Thoracic aorta (tissue), 2 donors: Measurements from ENCODE around the gene MSTO1. TPM values are rescaled to one million over a fixed set of nuclear protein-coding genes. Genes with fewer than 3 reads are reported as not detected.
"Not testable (repeated sequence)": the region's sequence is repeated elsewhere in the genome, so short reads cannot be mapped to it uniquely, and the experiment has no call there.

Source experiments
- ATAC-seq: fragments of 150-250 bp; one replicate; pipeline ENCODE4 v1.8.0; 2017; ENCODE audit warnings: low read depth; ENCODE audit not compliant: insufficient number of reproducible peaks, low FRiP score
- DNase-seq: peaks from one replicate; pipeline ENCODE4 v3.0.0-alpha.2; 2020; ENCODE audit warnings: low spot score
- H3K27ac ChIP-seq, 2 donors: fragments of 200-600 bp; sonication (generic); 1 replicate in 1 of 2; 2 replicates in 1 of 2; pipeline ENCODE4 v1.5.1; 2016; ENCODE audit warnings: mild to moderate bottlenecking in 2 of 2, moderate library complexity in 2 of 2
- H3K27me3 ChIP-seq: fragments of 200-600 bp; sonication (generic); replicated peaks from 2 replicates; pipeline ENCODE4 v1.6.0; 2016; ENCODE audit warnings: mild to moderate bottlenecking; ENCODE audit not compliant: insufficient read depth
- H3K36me3 ChIP-seq: fragments of 200-600 bp; sonication (generic); one replicate; pipeline ENCODE4 v1.5.1; 2016
- H3K4me1 ChIP-seq, 2 donors: fragments of 200-600 bp; sonication (generic); 1 replicate in 1 of 2; 2 replicates in 1 of 2; pipeline versions ENCODE4 v1.5.1 to v1.6.0; 2016; ENCODE audit warnings: low read depth in 2 of 2, mild to moderate bottlenecking in 1 of 2; ENCODE audit not compliant: control insufficient read depth in 1 of 2
- H3K4me3 ChIP-seq: fragments of 200-600 bp; sonication (generic); 2 replicates; pipeline ENCODE4 v1.5.1; 2016; ENCODE audit warnings: mild to moderate bottlenecking
- H3K9me3 ChIP-seq: fragments of 200-600 bp; sonication (generic); 2 replicates; pipeline ENCODE4 v1.5.1; 2016
- CTCF ChIP-seq: fragments of 200-600 bp; sonication (generic); IDR thresholded peaks from one replicate; pipeline ENCODE4 v1.5.1; 2019; ENCODE audit warnings: antibody characterized with exemption
- total RNA-seq, 2 donors: library from RNA; depleted of rRNA; stranded (reverse); fragments of >200 nt; gene quantifications; one replicate each; pipeline versions ENCODE4 v1.1.0 to v1.2.3, GENCODE V29; 2016

The MSTO1 gene
- total RNA-seq, 2 donors from 2014 or later, result 15.0 to 25.7 TPM

- H3K9me3 ChIP-seq, result no peaks in the 10 kb centered on the region
- no peaks in the 10 kb centered on the region for H3K36me3 ChIP-seq
- H3K4me3 ChIP-seq, result no peak overlapping the region
- no peak overlapping the region for H3K27ac ChIP-seq
- ATAC-seq (no peak), DNase-seq (no peak)
- no peaks in the 10 kb centered on the region for H3K27me3 ChIP-seq
- no peak for TF ChIP-seq CTCF
- no peaks in the 10 kb centered on the region for H3K4me1 ChIP-seq
Measured at GRCh38 chr1:155570593-155570990, 39.4 kb upstream of the MSTO1 start.

- TF ChIP-seq CTCF, result no peak
- Histone ChIP-seq H3K27me3 (no peaks in the 10 kb centered on the region), H3K4me1 (no peaks in the 10 kb centered on the region), H3K27ac (no peak overlapping the region), H3K36me3 (no peaks in the 10 kb centered on the region), H3K9me3 (no peaks in the 10 kb centered on the region), H3K4me3 (no peak overlapping the region)
- no peak for DNase-seq
- ATAC-seq, result no peak
Measured at GRCh38 chr1:155574077-155574476, 35.9 kb upstream of the MSTO1 start.

- not testable (repeated sequence) for H3K4me1 ChIP-seq, H3K4me3 ChIP-seq, H3K27me3 ChIP-seq, H3K36me3 ChIP-seq, H3K9me3 ChIP-seq, DNase-seq, ATAC-seq, H3K27ac ChIP-seq
Measured at GRCh38 chr1:155575608-155576007, 34.4 kb upstream of the MSTO1 start.

- H3K27me3 ChIP-seq, H3K9me3 ChIP-seq, H3K27ac ChIP-seq, H3K4me3 ChIP-seq, ATAC-seq, DNase-seq, H3K4me1 ChIP-seq, H3K36me3 ChIP-seq: not testable (repeated sequence)
Measured at GRCh38 chr1:155583846-155584245, 26.2 kb upstream of the MSTO1 start.

- H3K9me3 ChIP-seq, H3K36me3 ChIP-seq, H3K27ac ChIP-seq, H3K27me3 ChIP-seq, ATAC-seq, DNase-seq, H3K4me3 ChIP-seq, H3K4me1 ChIP-seq: not testable (repeated sequence)
Measured at GRCh38 chr1:155589282-155589681, 20.7 kb upstream of the MSTO1 start.

GRCh38 chr1:155590516-155591247 is 19.3 kb upstream of the MSTO1 start:
- ATAC-seq, H3K4me1 ChIP-seq, H3K27me3 ChIP-seq, DNase-seq, H3K27ac ChIP-seq, H3K4me3 ChIP-seq, H3K9me3 ChIP-seq, H3K36me3 ChIP-seq: not testable (repeated sequence)

- Histone ChIP-seq H3K27ac (no peak overlapping the region), H3K36me3 (no peaks in the 10 kb centered on the region), H3K9me3 (no peaks in the 10 kb centered on the region), H3K4me3 (no peak overlapping the region), H3K27me3 (no peaks in the 10 kb centered on the region), H3K4me1 (no peaks in the 10 kb centered on the region)
- no peak for DNase-seq
- peak; percentile 32 for ATAC-seq
- peak; percentile 54 for TF ChIP-seq CTCF
Measured at GRCh38 chr1:155591770-155592169, 18.2 kb upstream of the MSTO1 start.

GRCh38 chr1:155595877-155596474 is 14.0 kb upstream of the MSTO1 start:
- not testable (repeated sequence) for H3K36me3 ChIP-seq, H3K4me3 ChIP-seq, H3K27ac ChIP-seq, H3K4me1 ChIP-seq, DNase-seq, ATAC-seq, H3K9me3 ChIP-seq, H3K27me3 ChIP-seq
